T-cell (primary cell): ENCODE data around the gene TMPRSS6. TPM values are rescaled to one million over a fixed set of nuclear protein-coding genes. Genes with fewer than 3 reads are reported as not detected.

Source experiments
- ATAC-seq, 4 experiments: fragments of 200-7000 bp in 3 of 4; fragments of 150-1000 bp in 1 of 4; cut with Tn5 transposase; replicated peaks in 1 of 4; 1 replicate in 3 of 4; 2 replicates in 1 of 4; pipeline ENCODE4 v1.10.0; 2021; ENCODE audit warnings: moderate library complexity in 3 of 4, mild to moderate bottlenecking in 2 of 4, moderate number of reproducible peaks in 1 of 4
- CTCF ChIA-PET, 2 donors: fragments of 300-600 bp; sonication (Branson Sonifier 250); formaldehyde crosslinking; loops; one replicate each; lab custom pipeline; 2022; ENCODE audit warnings: antibody characterized with exemption in 2 of 2; lab: Charles Lee
- POLR2A ChIA-PET, 2 donors: fragments of 300-600 bp; sonication (Branson Sonifier 250); formaldehyde crosslinking; loops; one replicate each; lab custom pipeline; 2022; ENCODE audit warnings: antibody characterized with exemption in 2 of 2; lab: Charles Lee
- DNase-seq, 35 experiments: peaks; one replicate each; pipeline versions ENCODE4 v3.0.0 to v3.0.0-alpha.2; 2013 to 2023
- H3K27ac ChIP-seq: one replicate; pipeline ENCODE4 v1.5.1; 2013; ENCODE audit warnings: low read length
- H3K27me3 ChIP-seq, 2 experiments: replicated peaks in 1 of 2; 1 replicate in 1 of 2; 2 replicates in 1 of 2; pipeline versions ENCODE4 v1.6.1 to v1.7.0; 2013; ENCODE audit warnings: low read length in 1 of 2, mixed read lengths in 1 of 2; ENCODE audit not compliant: control insufficient read depth in 2 of 2, insufficient read depth in 2 of 2; ENCODE audit errors: extremely low read depth in 1 of 2
- H3K36me3 ChIP-seq, 2 donors: 1 replicate in 1 of 2; 2 replicates in 1 of 2; pipeline versions ENCODE4 v1.6.1 to v1.7.0; 2013; ENCODE audit warnings: low read length in 1 of 2; ENCODE audit not compliant: control insufficient read depth in 2 of 2, insufficient read depth in 1 of 2; ENCODE audit errors: extremely low read depth in 1 of 2
- H3K4me1 ChIP-seq, 2 experiments: 1 replicate in 1 of 2; 2 replicates in 1 of 2; pipeline versions ENCODE4 v1.6.1 to v1.7.0; 2013; ENCODE audit warnings: low read length in 2 of 2, mixed read lengths in 1 of 2; ENCODE audit not compliant: insufficient read depth in 2 of 2, control insufficient read depth in 1 of 2; ENCODE audit errors: extremely low read depth in 1 of 2
- H3K4me3 ChIP-seq, 2 donors: 1 replicate in 1 of 2; 2 replicates in 1 of 2; pipeline versions ENCODE4 v1.5.1 to v1.7.0; 2013; ENCODE audit warnings: mild to moderate bottlenecking in 2 of 2, low read length in 1 of 2, moderate library complexity in 1 of 2; ENCODE audit not compliant: control insufficient read depth in 1 of 2; ENCODE audit errors: extremely low read depth in 1 of 2
- H3K9me3 ChIP-seq: 2 replicates; pipeline ENCODE4 v1.7.0; 2013
- H3K27ac Mint-ChIP-seq, 2 donors: one replicate each; pipeline ENCODE4 v1.8.0; 2020 to 2021; ENCODE audit warnings: mild to moderate bottlenecking in 2 of 2, mixed read lengths in 2 of 2
- H3K27me3 Mint-ChIP-seq, 2 donors: one replicate each; pipeline ENCODE4 v1.8.0; 2021 to 2022; ENCODE audit warnings: mixed read lengths in 2 of 2
- H3K36me3 Mint-ChIP-seq: one replicate; pipeline ENCODE4 v1.8.0; 2021; ENCODE audit warnings: mixed read lengths
- H3K4me1 Mint-ChIP-seq, 3 donors: one replicate each; pipeline ENCODE4 v1.8.0; 2020 to 2022; ENCODE audit warnings: mixed read lengths in 3 of 3, mild to moderate bottlenecking in 1 of 3
- H3K4me3 Mint-ChIP-seq, 3 donors: one replicate each; pipeline ENCODE4 v1.8.0; 2020 to 2022; ENCODE audit warnings: mild to moderate bottlenecking in 3 of 3, mixed read lengths in 3 of 3, moderate library complexity in 3 of 3
- H3K9me3 Mint-ChIP-seq, 3 donors: one replicate each; pipeline ENCODE4 v1.8.0; 2020 to 2022; ENCODE audit warnings: mixed read lengths in 3 of 3
- WGBS: methylation state at CpG from one replicate; pipeline ENCODE4 v1.1.5; 2013; ENCODE audit warnings: missing lambda C conversion rate; ENCODE audit not compliant: insufficient coverage; 5-methylcytosine and 5-hydroxymethylcytosine counted together
- total RNA-seq, 35 experiments: library from RNA in 6 of 35; stranded (reverse) in 6 of 35; fragments of 120-200 nt in 1 of 35; gene quantifications; one replicate each; pipeline versions ENCODE4 v1.2.1 to v1.2.4 and lab custom pipeline; 2013 to 2026

Gene TMPRSS6
- total RNA-seq, 5 donors from 2014 or later (not counting 1 experiment from before 2014, with no cell fraction given): 0.40 to 1.3 (median 1.1) TPM

DNA sequence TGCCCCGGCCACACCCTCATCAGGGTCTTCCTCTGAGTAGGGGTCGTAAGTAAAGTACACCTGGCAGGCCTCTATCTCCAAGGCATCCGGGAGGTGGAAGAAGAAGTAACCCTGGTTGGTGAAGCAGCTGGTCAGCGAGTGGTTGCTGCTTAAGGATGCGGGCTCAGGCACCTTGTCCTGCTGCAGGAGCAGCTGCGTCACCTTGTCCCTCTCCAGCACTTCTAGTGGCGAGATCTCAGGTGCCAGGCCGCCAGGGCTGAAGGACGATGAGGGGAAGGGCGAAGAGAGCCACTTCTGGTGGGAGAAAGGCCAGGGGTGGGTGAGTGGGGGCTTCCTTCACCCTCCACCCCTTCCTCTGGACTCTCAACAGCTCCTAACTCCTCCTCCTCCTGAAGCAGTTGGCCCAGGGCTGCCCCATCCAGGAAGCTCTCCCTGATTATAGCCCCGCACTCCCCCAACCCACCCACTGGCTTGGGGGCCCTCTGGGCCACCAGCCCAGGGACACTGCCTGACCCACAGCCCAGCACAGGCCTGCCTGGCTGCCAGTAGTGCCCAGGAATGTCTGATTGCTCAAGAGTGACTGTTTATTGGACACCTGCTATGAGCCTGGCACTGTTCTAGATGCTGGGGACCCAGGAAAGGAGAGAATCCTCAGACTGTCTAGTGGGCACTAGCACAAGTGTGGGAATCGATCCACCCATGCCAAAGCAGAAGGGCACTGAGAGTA, 19.2 kb upstream of the TMPRSS6 start:
- Mint-ChIP-seq H3K4me3 (no peak overlapping the region), H3K27ac (no peak overlapping the region), H3K9me3 (no peaks in the 10 kb centered on the region), H3K27me3 (no peaks in the 10 kb centered on the region), H3K36me3 (peaks cover 30% of the 10 kb centered on the region), H3K4me1 (peaks cover 21 to 24% (median 22%) of the 10 kb centered on the region in 3 donors)
- Histone ChIP-seq H3K9me3 (no peaks in the 10 kb centered on the region), H3K27ac (no peak overlapping the region), H3K27me3 (no peaks in the 10 kb centered on the region), H3K4me1 (peaks cover 0 to 8% of the 10 kb centered on the region in 2 experiments), H3K36me3 (peaks cover 19 to 64% of the 10 kb centered on the region in 2 donors), H3K4me3 (no peak overlapping the region)
- WGBS: 88% methylated on average over 7 of the region's 12 CpGs
- ATAC-seq (no peak), DNase-seq (no peak)
- POLR2A ChIA-PET: no interaction called here
- CTCF ChIA-PET: no interaction called here

DNA sequence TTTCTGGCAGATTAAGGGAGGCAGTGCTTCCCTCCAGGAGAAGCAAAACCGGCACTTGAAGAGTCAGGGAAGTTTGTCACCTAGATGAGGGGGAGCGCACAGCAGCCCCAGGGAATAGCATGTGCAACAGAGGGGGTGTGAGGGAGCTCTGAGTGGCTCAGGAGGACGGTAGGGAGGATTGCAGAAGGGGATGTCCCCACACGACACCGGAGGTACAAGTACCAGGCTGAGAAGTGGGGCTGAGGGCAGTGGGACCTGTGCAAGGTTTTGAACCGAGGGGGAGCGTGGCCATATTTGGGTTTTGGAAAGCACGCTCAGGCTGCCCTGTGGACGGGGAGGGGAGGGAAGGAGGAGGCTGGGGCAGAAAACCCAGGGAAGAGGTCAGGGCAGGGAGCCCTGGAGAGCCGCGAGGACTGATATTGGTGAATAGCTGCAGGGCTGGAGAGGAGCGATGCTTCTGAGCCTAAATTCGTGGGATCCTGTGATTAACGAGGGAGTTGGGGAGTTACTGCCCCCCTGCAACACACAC, 17.9 kb upstream of the TMPRSS6 start:
- Histone ChIP-seq H3K27me3 (no peaks in the 10 kb centered on the region), H3K36me3 (peaks cover 13 to 51% of the 10 kb centered on the region in 2 donors), H3K4me3 (no peak overlapping the region), H3K9me3 (no peaks in the 10 kb centered on the region), H3K4me1 (peaks cover 6 to 17% of the 10 kb centered on the region in 2 experiments), H3K27ac (no peak overlapping the region)
- H3K27me3 Mint-ChIP-seq: no peaks in the 10 kb centered on the region
- 81% methylated on average over 11 of the region's 14 CpGs for WGBS
- no peak overlapping the region for H3K4me3 Mint-ChIP-seq
- H3K36me3 Mint-ChIP-seq: peaks cover 22% of the 10 kb centered on the region
- H3K4me1 Mint-ChIP-seq: peaks cover 31 to 37% (median 36%) of the 10 kb centered on the region in 3 donors
- ATAC-seq: no peak
- no peaks in the 10 kb centered on the region for H3K9me3 Mint-ChIP-seq
- ChIA-PET POLR2A (no interaction called here), CTCF (no interaction called here)
- no peak for DNase-seq
- H3K27ac Mint-ChIP-seq: peak overlapping the region in 1 of 2 donors; percentile 69

DNA sequence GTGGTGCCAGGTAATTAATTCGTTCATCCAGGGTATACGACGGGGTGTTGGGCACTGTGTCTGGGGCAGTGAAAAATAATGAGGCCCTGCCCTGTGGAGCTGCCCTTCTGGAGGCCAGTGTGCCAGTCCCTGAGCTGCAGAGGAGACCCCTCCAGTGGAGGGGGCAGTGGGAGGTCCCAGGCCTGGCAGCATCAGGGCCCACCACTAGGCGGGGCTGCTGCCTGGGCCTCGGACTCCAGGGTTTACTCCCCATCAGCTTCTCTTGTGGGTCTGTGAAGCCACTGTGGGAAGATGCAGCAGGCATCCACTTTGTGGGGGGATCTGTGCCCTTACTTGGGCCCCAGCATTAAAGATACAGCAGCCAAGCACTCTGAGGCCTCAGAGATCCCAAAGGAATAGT, 17.4 kb upstream of the TMPRSS6 start:
- no peak for ATAC-seq
- peaks cover 20% of the 10 kb centered on the region for H3K36me3 Mint-ChIP-seq

DNA sequence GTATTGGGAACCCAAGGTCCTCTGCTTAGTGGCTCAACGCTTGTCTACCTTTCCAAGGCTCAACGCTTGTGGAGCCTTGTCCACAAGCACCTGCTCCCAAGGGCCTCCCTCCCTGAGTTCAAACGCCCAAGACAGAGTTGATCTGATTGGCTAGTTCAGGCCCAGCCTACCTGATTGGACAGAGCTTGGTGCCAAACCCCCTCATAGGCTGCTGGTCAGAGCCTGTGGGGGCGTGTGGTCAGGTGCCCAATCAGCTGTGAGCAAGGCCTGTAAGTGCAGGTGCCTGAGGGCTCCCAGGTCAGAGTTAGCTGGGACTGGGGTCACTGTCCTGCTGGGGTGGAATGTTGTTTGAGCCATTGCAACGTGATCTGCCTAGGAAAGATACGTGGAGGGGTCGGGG, 16.9 kb upstream of the TMPRSS6 start:
- CTCF ChIA-PET: interaction anchor here in 1 of 2 donors (1.0 kb wide), 1 partner anchor 47 kb away, joined by 3 read pairs; no protein-coding TSS in a partner anchor

More for the DNA sequence above, 17.4 kb upstream of the TMPRSS6 start:
- Histone ChIP-seq H3K4me1 (peaks cover 7 to 22% of the 10 kb centered on the region in 2 experiments), H3K9me3 (no peaks in the 10 kb centered on the region), H3K27ac (no peak overlapping the region), H3K36me3 (peaks cover 10 to 46% of the 10 kb centered on the region in 2 donors), H3K4me3 (no peak overlapping the region), H3K27me3 (no peaks in the 10 kb centered on the region)
- peak in 3 of 35 experiments; percentile 23 to 49 (median 31) for DNase-seq
- peak overlapping the region; percentile 69 to 74 for H3K27ac Mint-ChIP-seq
- 92% methylated on average over 3 of the region's 5 CpGs for WGBS
- H3K4me1 Mint-ChIP-seq: peaks cover 34 to 42% (median 41%) of the 10 kb centered on the region in 3 donors
- H3K27me3 Mint-ChIP-seq: no peaks in the 10 kb centered on the region
- no peak overlapping the region for H3K4me3 Mint-ChIP-seq
- POLR2A ChIA-PET: interaction anchor here in 1 of 2 donors (0.6 kb wide), 1 partner anchor 32 kb away, joined by 7 read pairs; no protein-coding TSS in a partner anchor
- CTCF ChIA-PET: no interaction called here
- H3K9me3 Mint-ChIP-seq: no peaks in the 10 kb centered on the region

GRCh38 chr22:37123649-37124048, 14.1 kb upstream of the TMPRSS6 start:
- no peaks in the 10 kb centered on the region for H3K9me3 ChIP-seq
- 83% methylated on average over 4 of the region's 7 CpGs for WGBS
- peaks cover 50 to 64% (median 57%) of the 10 kb centered on the region in 3 donors for H3K4me1 Mint-ChIP-seq
- H3K36me3 ChIP-seq: peaks cover 3 to 21% of the 10 kb centered on the region in 2 donors
- no peak for DNase-seq
- H3K9me3 Mint-ChIP-seq: no peaks in the 10 kb centered on the region
- H3K27ac Mint-ChIP-seq: peak overlapping the region; percentile 97 to 99
- H3K27me3 ChIP-seq: no peaks in the 10 kb centered on the region
- ChIA-PET CTCF (interaction anchor here (0.5 to 6.1 kb wide), 5 partner anchors 25 to 443 kb away, joined by 8 to 62 read pairs (median 20); partner anchors contain the start of gene IL2RB (in 1 of the 2)), POLR2A (interaction anchor here in 1 of 2 donors (2.2 kb wide), 1 partner anchor 26 kb away, joined by 10 read pairs; the partner anchor contains the start of gene IL2RB)
- H3K4me3 ChIP-seq: no peak overlapping the region
- peaks cover 17 to 44% of the 10 kb centered on the region in 2 experiments for H3K4me1 ChIP-seq
- ATAC-seq: no peak
- H3K27ac ChIP-seq: peak overlapping the region; percentile 93
- H3K4me3 Mint-ChIP-seq: no peak overlapping the region
- peaks cover 13% of the 10 kb centered on the region for H3K36me3 Mint-ChIP-seq
- H3K27me3 Mint-ChIP-seq: no peaks in the 10 kb centered on the region

More for the DNA sequence above, 16.9 kb upstream of the TMPRSS6 start:
- H3K27me3 Mint-ChIP-seq: no peaks in the 10 kb centered on the region
- no peak overlapping the region for H3K4me3 ChIP-seq
- H3K4me1 Mint-ChIP-seq: peaks cover 39 to 46% (median 45%) of the 10 kb centered on the region in 3 donors
- no peaks in the 10 kb centered on the region for H3K9me3 ChIP-seq
- H3K27ac Mint-ChIP-seq: peak overlapping the region; percentile 6 to 74
- peak overlapping the region; percentile 36 for H3K27ac ChIP-seq
- WGBS: 83% methylated on average over 6 of the region's 7 CpGs
- no peak overlapping the region for H3K4me3 Mint-ChIP-seq
- H3K4me1 ChIP-seq: peaks cover 12 to 27% of the 10 kb centered on the region in 2 experiments
- H3K9me3 Mint-ChIP-seq: no peaks in the 10 kb centered on the region
- DNase-seq (no peak), ATAC-seq (no peak)
- peaks cover 10 to 43% of the 10 kb centered on the region in 2 donors for H3K36me3 ChIP-seq
- POLR2A ChIA-PET: interaction anchor here in 1 of 2 donors (0.6 kb wide), 1 partner anchor 31 kb away, joined by 7 read pairs; no protein-coding TSS in a partner anchor
- H3K27me3 ChIP-seq: no peaks in the 10 kb centered on the region
- peaks cover 18% of the 10 kb centered on the region for H3K36me3 Mint-ChIP-seq

- CTCF ChIA-PET: interaction anchor here (0.5 to 6.1 kb wide), 20 partner anchors 8 to 930 kb away, joined by 3 to 62 read pairs (median 4); partner anchors contain the start of genes IFT27 (in 1 of the 2), IL2RB (in 1 of the 2) and KCTD17 (in 1 of the 2)
- 100% methylated on average over 3 of the region's 3 CpGs for WGBS
- H3K27me3 ChIP-seq: no peaks in the 10 kb centered on the region
- peaks cover 17 to 46% of the 10 kb centered on the region in 2 experiments for H3K4me1 ChIP-seq
- H3K9me3 ChIP-seq: no peaks in the 10 kb centered on the region
- peak overlapping the region; percentile 93 for H3K27ac ChIP-seq
- Mint-ChIP-seq H3K4me3 (peak overlapping the region; percentile 63 to 78 (median 78)), H3K27me3 (no peaks in the 10 kb centered on the region), H3K9me3 (no peaks in the 10 kb centered on the region), H3K4me1 (peaks cover 60 to 72% (median 62%) of the 10 kb centered on the region in 3 donors), H3K36me3 (peaks cover 11% of the 10 kb centered on the region), H3K27ac (peak overlapping the region; percentile 97 to 99)
- no peak overlapping the region for H3K4me3 ChIP-seq
- POLR2A ChIA-PET: interaction anchor here (0.5 to 2.2 kb wide), 9 partner anchors 25 to 592 kb away, joined by 3 to 21 read pairs (median 7); partner anchors contain the start of genes IL2RB (in 2 of the 2), IFT27 (in 1 of the 2) and KCTD17 (in 1 of the 2)
- H3K36me3 ChIP-seq: peaks cover 3 to 11% of the 10 kb centered on the region in 2 donors
- ATAC-seq: no peak
- no peak for DNase-seq
Observed at GRCh38 chr22:37122598-37123180, 13.2 kb upstream of the TMPRSS6 start.
